ENCODE measurements around the gene DLX2.

Gene DLX2

GRCh38 chr2:172079838-172080640 is 22.7 kb downstream of the DLX2 start:
- H3K4me3 ChIP-seq (replicated peaks; ENCODE audit: low read depth, low read length) = no peak overlapping the region
- no peak for DNase-seq (ENCODE audit: extremely low read depth, insufficient read length)
- TF ChIP-seq CTCF (IDR thresholded peaks at IDR 0.05; ENCODE audit: insufficient read depth, low read length, poor library complexity, severe bottlenecking) = no peak
- H3K36me3 ChIP-seq (ENCODE audit: control insufficient read depth, insufficient read depth, low read length) = no peaks in the 10 kb centered on the region
- no peaks in the 10 kb centered on the region; the same call in none of the 2 replicates for H3K27me3 ChIP-seq (replicated peaks; ENCODE audit: control insufficient read depth, insufficient read depth, low read length)

DNA sequence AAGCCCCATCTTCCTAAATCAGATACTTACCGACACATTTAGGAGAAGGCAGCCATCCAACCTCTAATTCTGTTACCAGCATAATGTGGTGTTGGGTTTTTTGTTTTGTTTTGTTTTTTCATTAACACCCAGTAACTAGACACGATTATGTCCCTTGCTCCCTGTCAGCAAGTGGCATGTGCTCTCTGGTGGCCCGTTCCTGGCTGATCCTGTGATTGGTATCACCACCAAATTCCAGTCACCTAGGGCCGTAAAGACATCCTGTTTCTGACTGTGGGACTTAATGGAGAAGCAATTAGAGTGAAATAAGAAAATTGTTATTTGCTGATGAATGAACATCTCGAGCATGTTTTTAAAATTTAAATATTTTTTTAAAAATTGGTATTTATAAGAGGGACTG is 23.3 kb downstream of the DLX2 start:
- H3K4me3 ChIP-seq (replicated peaks; ENCODE audit: low read depth, low read length) = no peak overlapping the region
- no peaks in the 10 kb centered on the region; the same call in none of the 2 replicates for H3K27me3 ChIP-seq (replicated peaks; ENCODE audit: control insufficient read depth, insufficient read depth, low read length)
- TF ChIP-seq CTCF (IDR thresholded peaks at IDR 0.05; ENCODE audit: insufficient read depth, low read length, poor library complexity, severe bottlenecking) = no peak
- DNase-seq (ENCODE audit: extremely low read depth, insufficient read length) = no peak
- no peaks in the 10 kb centered on the region for H3K36me3 ChIP-seq (ENCODE audit: control insufficient read depth, insufficient read depth, low read length)

DNA sequence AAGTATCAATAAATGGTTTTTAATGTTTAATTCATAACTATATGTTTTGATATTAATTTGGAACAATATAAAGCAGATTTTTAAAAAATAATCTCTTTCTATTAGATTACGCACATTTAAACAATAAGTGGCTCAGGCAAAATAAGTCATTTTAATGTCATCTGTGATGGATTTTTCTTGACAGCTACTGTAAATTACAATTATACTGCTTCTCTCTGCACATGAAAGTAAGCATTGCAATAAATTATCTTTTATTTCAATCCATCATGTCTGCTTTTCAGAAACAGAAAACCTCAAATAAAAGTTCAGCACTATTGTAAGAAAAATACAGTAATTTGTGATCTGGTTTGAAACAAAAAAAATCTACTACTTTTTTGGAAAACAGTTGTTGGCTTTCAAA is 28.4 kb downstream of the DLX2 start:
- Histone ChIP-seq H3K4me3 (replicated peaks; ENCODE audit: low read depth, low read length) (no peak overlapping the region), H3K27me3 (replicated peaks; ENCODE audit: control insufficient read depth, insufficient read depth, low read length) (no peaks in the 10 kb centered on the region), H3K36me3 (ENCODE audit: control insufficient read depth, insufficient read depth, low read length) (no peaks in the 10 kb centered on the region)
- TF ChIP-seq CTCF (IDR thresholded peaks at IDR 0.05; ENCODE audit: insufficient read depth, low read length, poor library complexity, severe bottlenecking) = no peak
- no peak for DNase-seq (ENCODE audit: extremely low read depth, insufficient read length)

DNA sequence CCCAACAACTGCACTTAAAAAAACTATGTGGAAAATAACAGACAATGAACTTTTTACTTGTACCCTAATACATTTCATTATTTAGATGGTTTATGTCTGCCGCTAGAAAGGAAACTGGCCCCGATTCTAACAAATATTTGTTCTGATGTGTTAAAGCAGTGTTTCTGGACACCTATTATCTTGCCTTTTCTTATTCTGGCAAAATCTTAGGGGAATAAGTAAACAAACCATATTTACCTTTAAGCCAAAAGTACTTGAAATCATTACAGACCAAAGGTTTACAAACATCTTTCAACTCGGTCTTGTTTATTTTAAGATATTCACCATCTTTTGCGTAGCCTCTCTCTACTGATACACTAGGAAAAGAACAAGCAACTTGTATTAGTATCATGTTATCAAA is 29.2 kb downstream of the DLX2 start:
- no peak for DNase-seq (ENCODE audit: extremely low read depth, insufficient read length)
- Histone ChIP-seq H3K4me3 (replicated peaks; ENCODE audit: low read depth, low read length) (no peak overlapping the region), H3K36me3 (ENCODE audit: control insufficient read depth, insufficient read depth, low read length) (no peaks in the 10 kb centered on the region), H3K27me3 (replicated peaks; ENCODE audit: control insufficient read depth, insufficient read depth, low read length) (no peaks in the 10 kb centered on the region)
- no peak for TF ChIP-seq CTCF (IDR thresholded peaks at IDR 0.05; ENCODE audit: insufficient read depth, low read length, poor library complexity, severe bottlenecking)

GRCh38 chr2:172072706-172073105 is 30.0 kb downstream of the DLX2 start:
- Histone ChIP-seq H3K36me3 (ENCODE audit: control insufficient read depth, insufficient read depth, low read length) (no peaks in the 10 kb centered on the region), H3K4me3 (replicated peaks; ENCODE audit: low read depth, low read length) (no peak overlapping the region), H3K27me3 (replicated peaks; ENCODE audit: control insufficient read depth, insufficient read depth, low read length) (no peaks in the 10 kb centered on the region)
- no peak for DNase-seq (ENCODE audit: extremely low read depth, insufficient read length)
- TF ChIP-seq CTCF (IDR thresholded peaks at IDR 0.05; ENCODE audit: insufficient read depth, low read length, poor library complexity, severe bottlenecking) = no peak
